ENCODE results near the gene PSMD13. TPM values are rescaled to one million over a fixed set of nuclear protein-coding genes. Genes with fewer than 3 reads are reported as not detected.

The PSMD13 gene
- total RNA-seq, 1 donor from 2014 or later, result 104 TPM

GRCh38 chr11:292211-293121, 55.7 kb downstream of the PSMD13 start:
- Histone ChIP-seq H3K9me3 (ENCODE audit: control insufficient read depth in 3 of 3, low read length in 3 of 3) (no peaks in the 10 kb centered on the region), H3K4me1 (ENCODE audit: control insufficient read depth in 3 of 3, insufficient read depth in 3 of 3, low read length in 3 of 3) (peaks cover 3 to 24% (median 13%) of the 10 kb centered on the region in 3 donors), H3K27me3 (ENCODE audit: control insufficient read depth in 3 of 3, insufficient read depth in 3 of 3, low read length in 3 of 3) (peaks cover 24 to 30% (median 24%) of the 10 kb centered on the region in 3 donors), H3K27ac (ENCODE audit: low read depth, low read length) (no peak overlapping the region), H3K36me3 (ENCODE audit: control insufficient read depth in 3 of 3, insufficient read depth in 3 of 3, low read length in 3 of 3) (peaks cover 0 to 2% (median 0%) of the 10 kb centered on the region in 3 donors), H3K9ac (ENCODE audit: low read depth in 1 of 3, low read length in 3 of 3) (no peak overlapping the region), H3K4me3 (ENCODE audit: low read length in 3 of 3) (no peak overlapping the region)

GRCh38 chr11:293271-293851, 56.6 kb downstream of the PSMD13 start:
- Histone ChIP-seq H3K27ac (ENCODE audit: low read depth, low read length) (no peak overlapping the region), H3K27me3 (ENCODE audit: control insufficient read depth in 3 of 3, insufficient read depth in 3 of 3, low read length in 3 of 3) (peaks cover 15 to 28% (median 17%) of the 10 kb centered on the region in 3 donors), H3K4me1 (ENCODE audit: control insufficient read depth in 3 of 3, insufficient read depth in 3 of 3, low read length in 3 of 3) (peaks cover 3 to 22% (median 11%) of the 10 kb centered on the region in 3 donors), H3K9ac (ENCODE audit: low read depth in 1 of 3, low read length in 3 of 3) (no peak overlapping the region), H3K36me3 (ENCODE audit: control insufficient read depth in 3 of 3, insufficient read depth in 3 of 3, low read length in 3 of 3) (peaks cover 0 to 2% (median 0%) of the 10 kb centered on the region in 3 donors), H3K9me3 (ENCODE audit: control insufficient read depth in 3 of 3, low read length in 3 of 3) (no peaks in the 10 kb centered on the region), H3K4me3 (ENCODE audit: low read length in 3 of 3) (no peak overlapping the region)

GRCh38 chr11:293852-294661, 57.3 kb downstream of the PSMD13 start:
- H3K4me3 ChIP-seq (ENCODE audit: low read length in 3 of 3), result no peak overlapping the region
- H3K9me3 ChIP-seq (ENCODE audit: control insufficient read depth in 3 of 3, low read length in 3 of 3), result no peaks in the 10 kb centered on the region
- H3K27ac ChIP-seq (ENCODE audit: low read depth, low read length), result no peak overlapping the region
- H3K4me1 ChIP-seq (ENCODE audit: control insufficient read depth in 3 of 3, insufficient read depth in 3 of 3, low read length in 3 of 3), result peaks cover 3 to 21% (median 11%) of the 10 kb centered on the region in 3 donors
- H3K9ac ChIP-seq (ENCODE audit: low read depth in 1 of 3, low read length in 3 of 3), result no peak overlapping the region
- H3K27me3 ChIP-seq (ENCODE audit: control insufficient read depth in 3 of 3, insufficient read depth in 3 of 3, low read length in 3 of 3), result peaks cover 14 to 32% (median 22%) of the 10 kb centered on the region in 3 donors
- H3K36me3 ChIP-seq (ENCODE audit: control insufficient read depth in 3 of 3, insufficient read depth in 3 of 3, low read length in 3 of 3), result peaks cover 0 to 2% (median 0%) of the 10 kb centered on the region in 3 donors

- Histone ChIP-seq H3K36me3 (ENCODE audit: control insufficient read depth in 3 of 3, insufficient read depth in 3 of 3, low read length in 3 of 3) (peaks cover 0 to 2% (median 0%) of the 10 kb centered on the region in 3 donors), H3K9ac (ENCODE audit: low read depth in 1 of 3, low read length in 3 of 3) (no peak overlapping the region), H3K27me3 (ENCODE audit: control insufficient read depth in 3 of 3, insufficient read depth in 3 of 3, low read length in 3 of 3) (peaks cover 10 to 33% (median 27%) of the 10 kb centered on the region in 3 donors), H3K9me3 (ENCODE audit: control insufficient read depth in 3 of 3, low read length in 3 of 3) (no peaks in the 10 kb centered on the region), H3K4me1 (ENCODE audit: control insufficient read depth in 3 of 3, insufficient read depth in 3 of 3, low read length in 3 of 3) (peaks cover 3 to 18% (median 7%) of the 10 kb centered on the region in 3 donors), H3K4me3 (ENCODE audit: low read length in 3 of 3) (no peak overlapping the region), H3K27ac (ENCODE audit: low read depth, low read length) (no peak overlapping the region)
Measured at GRCh38 chr11:294780-295179, 58.0 kb downstream of the PSMD13 start.

GRCh38 chr11:295351-296170, 58.8 kb downstream of the PSMD13 start:
- peaks cover 0 to 2% (median 0%) of the 10 kb centered on the region in 3 donors for H3K36me3 ChIP-seq (ENCODE audit: control insufficient read depth in 3 of 3, insufficient read depth in 3 of 3, low read length in 3 of 3)
- H3K4me3 ChIP-seq (ENCODE audit: low read length in 3 of 3), result no peak overlapping the region
- H3K27me3 ChIP-seq (ENCODE audit: control insufficient read depth in 3 of 3, insufficient read depth in 3 of 3, low read length in 3 of 3), result peaks cover 15 to 33% (median 33%) of the 10 kb centered on the region in 3 donors
- H3K4me1 ChIP-seq (ENCODE audit: control insufficient read depth in 3 of 3, insufficient read depth in 3 of 3, low read length in 3 of 3), result peaks cover 3 to 11% (median 7%) of the 10 kb centered on the region in 3 donors
- no peak overlapping the region for H3K9ac ChIP-seq (ENCODE audit: low read depth in 1 of 3, low read length in 3 of 3)
- no peaks in the 10 kb centered on the region for H3K9me3 ChIP-seq (ENCODE audit: control insufficient read depth in 3 of 3, low read length in 3 of 3)
- no peak overlapping the region for H3K27ac ChIP-seq (ENCODE audit: low read depth, low read length)

GRCh38 chr11:296171-297050, 59.6 kb downstream of the PSMD13 start:
- Histone ChIP-seq H3K4me3 (ENCODE audit: low read length in 3 of 3) (no peak overlapping the region), H3K27ac (ENCODE audit: low read depth, low read length) (no peak overlapping the region), H3K9me3 (ENCODE audit: control insufficient read depth in 3 of 3, low read length in 3 of 3) (no peaks in the 10 kb centered on the region), H3K36me3 (ENCODE audit: control insufficient read depth in 3 of 3, insufficient read depth in 3 of 3, low read length in 3 of 3) (peaks cover 0 to 2% (median 0%) of the 10 kb centered on the region in 3 donors), H3K9ac (ENCODE audit: low read depth in 1 of 3, low read length in 3 of 3) (no peak overlapping the region), H3K4me1 (ENCODE audit: control insufficient read depth in 3 of 3, insufficient read depth in 3 of 3, low read length in 3 of 3) (peaks cover 3 to 11% (median 7%) of the 10 kb centered on the region in 3 donors), H3K27me3 (ENCODE audit: control insufficient read depth in 3 of 3, insufficient read depth in 3 of 3, low read length in 3 of 3) (peaks cover 18 to 34% (median 33%) of the 10 kb centered on the region in 3 donors)

GRCh38 chr11:297051-297585, 60.3 kb downstream of the PSMD13 start:
- Histone ChIP-seq H3K27ac (ENCODE audit: low read depth, low read length) (no peak overlapping the region), H3K9me3 (ENCODE audit: control insufficient read depth in 3 of 3, low read length in 3 of 3) (no peaks in the 10 kb centered on the region), H3K4me1 (ENCODE audit: control insufficient read depth in 3 of 3, insufficient read depth in 3 of 3, low read length in 3 of 3) (peaks cover 3 to 11% (median 7%) of the 10 kb centered on the region in 3 donors), H3K36me3 (ENCODE audit: control insufficient read depth in 3 of 3, insufficient read depth in 3 of 3, low read length in 3 of 3) (peaks cover 0 to 2% (median 0%) of the 10 kb centered on the region in 3 donors), H3K27me3 (ENCODE audit: control insufficient read depth in 3 of 3, insufficient read depth in 3 of 3, low read length in 3 of 3) (peaks cover 18 to 34% (median 33%) of the 10 kb centered on the region in 3 donors), H3K4me3 (ENCODE audit: low read length in 3 of 3) (no peak overlapping the region), H3K9ac (ENCODE audit: low read depth in 1 of 3, low read length in 3 of 3) (no peak overlapping the region)

- Histone ChIP-seq H3K4me3 (ENCODE audit: low read length in 3 of 3) (no peak overlapping the region), H3K27ac (ENCODE audit: low read depth, low read length) (no peak overlapping the region), H3K27me3 (ENCODE audit: control insufficient read depth in 3 of 3, insufficient read depth in 3 of 3, low read length in 3 of 3) (peaks cover 18 to 34% (median 33%) of the 10 kb centered on the region in 3 donors)
Measured at GRCh38 chr11:297586-298405, 61.0 kb downstream of the PSMD13 start.

More at GRCh38 chr11:297586-298405, 61.0 kb downstream of the PSMD13 start:
- peaks cover 3 to 11% (median 7%) of the 10 kb centered on the region in 3 donors for H3K4me1 ChIP-seq (ENCODE audit: control insufficient read depth in 3 of 3, insufficient read depth in 3 of 3, low read length in 3 of 3)
- peaks cover 0 to 2% (median 0%) of the 10 kb centered on the region in 3 donors for H3K36me3 ChIP-seq (ENCODE audit: control insufficient read depth in 3 of 3, insufficient read depth in 3 of 3, low read length in 3 of 3)
- no peaks in the 10 kb centered on the region for H3K9me3 ChIP-seq (ENCODE audit: control insufficient read depth in 3 of 3, low read length in 3 of 3)
- H3K9ac ChIP-seq (ENCODE audit: low read depth in 1 of 3, low read length in 3 of 3), result no peak overlapping the region

Measured in skeletal muscle tissue (tissue), 4 donors.